Stimulated activated CD4-positive, alpha-beta T cell treated with anti-CD3 and anti-CD28 coated beads, Interleukin-12 subunit alpha, Interleukin-12 subunit beta, amount 100 ng/mL, for 48 hours (primary cell): ENCODE measurements around the gene OR8B2.
"Not testable (repeated sequence)": the region's sequence is repeated elsewhere in the genome, so short reads cannot be mapped to it uniquely, and the experiment has no call there.

Source experiments
- DNase-seq, 3 donors: peaks; one replicate each; pipeline ENCODE4 v3.0.0-alpha.2; 2020; ENCODE audit warnings: low read depth in 2 of 3, low spot score in 1 of 3

Gene OR8B2

GRCh38 chr11:124384399-124384798 lies at the start of gene OR8B2:
Gene OR8B2, minus strand, starts transcription at chr11:124384499. Its CDS starts 1,156 bp downstream, at chr11:124383343.
- no peak for DNase-seq

GRCh38 chr11:124429599-124429998 lies 45.3 kb upstream of the OR8B2 start:
- no peak for DNase-seq

GRCh38 chr11:124424384-124424921 lies 40.2 kb upstream of the OR8B2 start, which contains the start of gene OR8B4:
Gene OR8B4, minus strand, starts transcription at chr11:124424871. Its CDS starts 0 bp downstream, at chr11:124424871.
- DNase-seq = no peak

GRCh38 chr11:124421043-124421442 lies 36.7 kb upstream of the OR8B2 start:
- DNase-seq = no peak

GRCh38 chr11:124415356-124415923 lies 31.1 kb upstream of the OR8B2 start:
- no peak for DNase-seq

- no peak for DNase-seq
Measured at GRCh38 chr11:124409906-124410305, 25.6 kb upstream of the OR8B2 start.

- no peak for DNase-seq
Measured at GRCh38 chr11:124405581-124405980, 21.3 kb upstream of the OR8B2 start.

GRCh38 chr11:124403186-124403585 lies 18.9 kb upstream of the OR8B2 start:
- not testable (repeated sequence) for DNase-seq

- DNase-seq = peak; percentile 29 to 55 (median 36)
Measured at GRCh38 chr11:124402326-124402922, 18.1 kb upstream of the OR8B2 start.

GRCh38 chr11:124398924-124399323 lies 14.6 kb upstream of the OR8B2 start, which contains the start of gene OR8B3:
Gene OR8B3, minus strand, starts transcription at chr11:124399024. Its CDS starts 1,673 bp downstream, at chr11:124397351.
- no peak for DNase-seq

GRCh38 chr11:124396847-124397246 lies 12.5 kb upstream of the OR8B2 start:
- DNase-seq = not testable (repeated sequence)

GRCh38 chr11:124394408-124394807 lies 10.1 kb upstream of the OR8B2 start:
- no peak for DNase-seq

GRCh38 chr11:124382857-124383256 lies 1.4 kb downstream of the OR8B2 start:
- DNase-seq = not testable (repeated sequence)

- no peak for DNase-seq
Measured at GRCh38 chr11:124380585-124380984, 3.7 kb downstream of the OR8B2 start.

- no peak for DNase-seq
Measured at GRCh38 chr11:124376280-124376679, 8.0 kb downstream of the OR8B2 start.

GRCh38 chr11:124359566-124359965 lies 24.7 kb downstream of the OR8B2 start:
- DNase-seq = no peak

GRCh38 chr11:124346311-124346955 lies 37.9 kb downstream of the OR8B2 start:
- no peak for DNase-seq

- DNase-seq = no peak
Measured at GRCh38 chr11:124344346-124344745, 40.0 kb downstream of the OR8B2 start.

- DNase-seq = no peak
Measured at GRCh38 chr11:124340142-124340447, 44.2 kb downstream of the OR8B2 start.

- no peak for DNase-seq
Measured at GRCh38 chr11:124339396-124340141, 44.7 kb downstream of the OR8B2 start.
